ENCODE data around the gene QPCTL.

- TF ChIP-seq USF2 (IDR thresholded peaks at IDR 0.05; ENCODE audit: borderline replicate concordance, low read depth, low read length) (no peak), NR2F1 (conservative IDR thresholded peaks at IDR 0.05) (no peak), CTCF (IDR thresholded peaks at IDR 0.05 in 2 of 3, conservative IDR thresholded peaks at IDR 0.05 in 1 of 3; ENCODE audit: control insufficient read depth in 2 of 3, extremely low read depth in 1 of 3, insufficient read depth in 1 of 3, low read depth in 3 of 3, low read length in 3 of 3) (peak; percentile 28 to 40 (median 35); a peak in 5 of 6 replicates), SMC3 (IDR thresholded peaks at IDR 0.05; ENCODE audit: borderline replicate concordance, low read length) (no peak), POLR2AphosphoS5 (IDR thresholded peaks at IDR 0.05; ENCODE audit: low read length) (0 out of 2 replicates have a peak, but pooled peaks have one; percentile 47)
- TF ChIP-seq, protein P1, sequence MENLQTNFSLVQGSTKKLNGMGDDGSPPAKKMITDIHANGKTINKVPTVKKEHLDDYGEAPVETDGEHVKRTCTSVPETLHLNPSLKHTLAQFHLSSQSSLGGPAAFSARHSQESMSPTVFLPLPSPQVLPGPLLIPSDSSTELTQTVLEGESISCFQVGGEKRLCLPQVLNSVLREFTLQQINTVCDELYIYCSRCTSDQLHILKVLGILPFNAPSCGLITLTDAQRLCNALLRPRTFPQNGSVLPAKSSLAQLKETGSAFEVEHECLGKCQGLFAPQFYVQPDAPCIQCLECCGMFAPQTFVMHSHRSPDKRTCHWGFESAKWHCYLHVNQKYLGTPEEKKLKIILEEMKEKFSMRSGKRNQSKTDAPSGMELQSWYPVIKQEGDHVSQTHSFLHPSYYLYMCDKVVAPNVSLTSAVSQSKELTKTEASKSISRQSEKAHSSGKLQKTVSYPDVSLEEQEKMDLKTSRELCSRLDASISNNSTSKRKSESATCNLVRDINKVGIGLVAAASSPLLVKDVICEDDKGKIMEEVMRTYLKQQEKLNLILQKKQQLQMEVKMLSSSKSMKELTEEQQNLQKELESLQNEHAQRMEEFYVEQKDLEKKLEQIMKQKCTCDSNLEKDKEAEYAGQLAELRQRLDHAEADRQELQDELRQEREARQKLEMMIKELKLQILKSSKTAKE (IDR thresholded peaks at IDR 0.05; ENCODE audit: low read depth, poor library complexity, severe bottlenecking) = no peak
Observed at GRCh38 chr19:45730368-45731288, 38.2 kb downstream of the QPCTL start, which contains the start of gene FBXO46.
